ENCODE results near the gene PUS1. TPM values are rescaled to one million over a fixed set of nuclear protein-coding genes. Genes with fewer than 3 reads are reported as not detected.

Gene PUS1
- total and polyA plus RNA-seq, 9 of the 15 experiments (the other 6 are each of a cell fraction or from before 2014, with no cell fraction given), result 1.9 to 90.8 (median 30.0) TPM

- TF ChIP-seq THRB (CRISPR knock-in tag; conservative IDR thresholded peaks at IDR 0.05) (0 out of 2 replicates have a peak, but pooled peaks have one; percentile 30), NONO (IDR thresholded peaks at IDR 0.05; ENCODE audit: low read depth in 2 of 2, low read length in 1 of 2) (peak; percentile 64 to 84; a peak in 3 of 4 replicates), STAT5A (IDR thresholded peaks at IDR 0.05; ENCODE audit: borderline replicate concordance, low read length) (no peak), FOXM1 (IDR thresholded peaks at IDR 0.05; ENCODE audit: low read depth) (no peak), FOXM1 (CRISPR knock-in tag; IDR thresholded peaks at IDR 0.05; ENCODE audit: low read depth) (no peak), SMAD1 (IDR thresholded peaks at IDR 0.05; ENCODE audit: low read depth, low read length, partially characterized antibody) (no peak), CCAR2 (IDR thresholded peaks at IDR 0.05; ENCODE audit: low read depth, low read length) (no peak), LARP7 (IDR thresholded peaks at IDR 0.05) (no peak), LCOR (CRISPR knock-in tag; IDR thresholded peaks at IDR 0.05) (peak; percentile 86), POLR3A (IDR thresholded peaks at IDR 0.05; ENCODE audit: borderline replicate concordance, extremely low read depth, insufficient read depth, insufficient read length) (no peak), HLTF (IDR thresholded peaks at IDR 0.05) (no peak), ZNF174 (CRISPR knock-in tag; IDR thresholded peaks at IDR 0.05) (no peak), KDM2B (CRISPR knock-in tag; IDR thresholded peaks at IDR 0.05) (peak; percentile 95; the same call in 1 of the 2 replicates), HSF4 (CRISPR knock-in tag; IDR thresholded peaks at IDR 0.05; ENCODE audit: borderline replicate concordance) (no peak), ZHX1 (conservative IDR thresholded peaks at IDR 0.05; ENCODE audit: low read length) (no peak), L3MBTL2 (IDR thresholded peaks at IDR 0.05) (peak; percentile 78), ARNT (IDR thresholded peaks at IDR 0.05) (no peak), MECOM (CRISPR knock-in tag; IDR thresholded peaks at IDR 0.05) (no peak)
- TF ChIP-seq, protein P1, sequence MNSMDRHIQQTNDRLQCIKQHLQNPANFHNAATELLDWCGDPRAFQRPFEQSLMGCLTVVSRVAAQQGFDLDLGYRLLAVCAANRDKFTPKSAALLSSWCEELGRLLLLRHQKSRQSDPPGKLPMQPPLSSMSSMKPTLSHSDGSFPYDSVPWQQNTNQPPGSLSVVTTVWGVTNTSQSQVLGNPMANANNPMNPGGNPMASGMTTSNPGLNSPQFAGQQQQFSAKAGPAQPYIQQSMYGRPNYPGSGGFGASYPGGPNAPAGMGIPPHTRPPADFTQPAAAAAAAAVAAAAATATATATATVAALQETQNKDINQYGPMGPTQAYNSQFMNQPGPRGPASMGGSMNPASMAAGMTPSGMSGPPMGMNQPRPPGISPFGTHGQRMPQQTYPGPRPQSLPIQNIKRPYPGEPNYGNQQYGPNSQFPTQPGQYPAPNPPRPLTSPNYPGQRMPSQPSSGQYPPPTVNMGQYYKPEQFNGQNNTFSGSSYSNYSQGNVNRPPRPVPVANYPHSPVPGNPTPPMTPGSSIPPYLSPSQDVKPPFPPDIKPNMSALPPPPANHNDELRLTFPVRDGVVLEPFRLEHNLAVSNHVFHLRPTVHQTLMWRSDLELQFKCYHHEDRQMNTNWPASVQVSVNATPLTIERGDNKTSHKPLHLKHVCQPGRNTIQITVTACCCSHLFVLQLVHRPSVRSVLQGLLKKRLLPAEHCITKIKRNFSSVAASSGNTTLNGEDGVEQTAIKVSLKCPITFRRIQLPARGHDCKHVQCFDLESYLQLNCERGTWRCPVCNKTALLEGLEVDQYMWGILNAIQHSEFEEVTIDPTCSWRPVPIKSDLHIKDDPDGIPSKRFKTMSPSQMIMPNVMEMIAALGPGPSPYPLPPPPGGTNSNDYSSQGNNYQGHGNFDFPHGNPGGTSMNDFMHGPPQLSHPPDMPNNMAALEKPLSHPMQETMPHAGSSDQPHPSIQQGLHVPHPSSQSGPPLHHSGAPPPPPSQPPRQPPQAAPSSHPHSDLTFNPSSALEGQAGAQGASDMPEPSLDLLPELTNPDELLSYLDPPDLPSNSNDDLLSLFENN (IDR thresholded peaks at IDR 0.05; ENCODE audit: low read depth in 2 of 2, low read length in 2 of 2), result no peak
- TF ChIP-seq, protein P2, sequence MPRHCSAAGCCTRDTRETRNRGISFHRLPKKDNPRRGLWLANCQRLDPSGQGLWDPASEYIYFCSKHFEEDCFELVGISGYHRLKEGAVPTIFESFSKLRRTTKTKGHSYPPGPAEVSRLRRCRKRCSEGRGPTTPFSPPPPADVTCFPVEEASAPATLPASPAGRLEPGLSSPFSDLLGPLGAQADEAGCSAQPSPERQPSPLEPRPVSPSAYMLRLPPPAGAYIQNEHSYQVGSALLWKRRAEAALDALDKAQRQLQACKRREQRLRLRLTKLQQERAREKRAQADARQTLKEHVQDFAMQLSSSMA (CRISPR knock-in tag; IDR thresholded peaks at IDR 0.05), result no peak
Observed at GRCh38 chr12:131928711-131929580, at the start of gene PUS1 (continued).
